ENCODE results near the gene EEF1AKMT2.

- no peak for TF ChIP-seq EZH2 (conservative IDR thresholded peaks at IDR 0.05; ENCODE audit: low read depth, low read length)
- no peak for TF ChIP-seq ZZZ3 (CRISPR knock-in tag; IDR thresholded peaks at IDR 0.05; ENCODE audit: borderline replicate concordance)
- no peak for TF ChIP-seq ZNF670 (CRISPR knock-in tag; IDR thresholded peaks at IDR 0.05; ENCODE audit: borderline replicate concordance)
- no peak for TF ChIP-seq YY1 (IDR thresholded peaks at IDR 0.05; ENCODE audit: insufficient read depth, insufficient replicate concordance, low read depth, low read length)
- no peak for TF ChIP-seq ELK4 (CRISPR knock-in tag; IDR thresholded peaks at IDR 0.05; ENCODE audit: borderline replicate concordance)
- no peak for TF ChIP-seq ZFP36 (IDR thresholded peaks at IDR 0.05; ENCODE audit: borderline replicate concordance, low read depth, low read length, partially characterized antibody)
- TF ChIP-seq POGZ (CRISPR knock-in tag; IDR thresholded peaks at IDR 0.05): no peak
- no peak for TF ChIP-seq CTCF (CRISPR knock-in tag; IDR thresholded peaks at IDR 0.05)
- TF ChIP-seq KLF16 (CRISPR knock-in tag; IDR thresholded peaks at IDR 0.05): no peak
- TF ChIP-seq AGO1 (IDR thresholded peaks at IDR 0.05; ENCODE audit: low read depth, low read length, poor library complexity, severe bottlenecking): no peak
- TF ChIP-seq POLR2AphosphoS2 (IDR thresholded peaks at IDR 0.05; ENCODE audit: low read depth, low read length): no peak
- TF ChIP-seq ZFP36L2 (CRISPR knock-in tag; IDR thresholded peaks at IDR 0.05): no peak
- TF ChIP-seq KDM5B (CRISPR knock-in tag; IDR thresholded peaks at IDR 0.05; ENCODE audit: borderline replicate concordance): no peak
Observed at GRCh38 chr10:124733571-124734245, 58.0 kb downstream of the EEF1AKMT2 start.
